NB4 (cell line): ENCODE data around the gene NUDT4.

Experiments
- CTCF ChIP-seq: IDR thresholded peaks from one replicate; pipeline ENCODE4 v1.5.1; 2012; ENCODE audit warnings: low read depth, low read length
- MYC ChIP-seq: IDR thresholded peaks from 2 replicates; pipeline ENCODE4 v1.6.1; 2011; ENCODE audit warnings: low read depth, low read length
- POLR2A ChIP-seq: IDR thresholded peaks from 2 replicates; pipeline ENCODE4 v1.6.1; 2011; ENCODE audit warnings: mild to moderate bottlenecking; ENCODE audit not compliant: insufficient read length; ENCODE audit errors: extremely low read depth
- TF ChIP-seq, protein P1 (sequence below): IDR thresholded peaks from 2 replicates; pipeline ENCODE4 v1.6.1; 2011; ENCODE audit warnings: low read depth, low read length

- TF ChIP-seq CTCF (no peak), POLR2A (no peak), MYC (no peak)
- TF ChIP-seq, protein P1, sequence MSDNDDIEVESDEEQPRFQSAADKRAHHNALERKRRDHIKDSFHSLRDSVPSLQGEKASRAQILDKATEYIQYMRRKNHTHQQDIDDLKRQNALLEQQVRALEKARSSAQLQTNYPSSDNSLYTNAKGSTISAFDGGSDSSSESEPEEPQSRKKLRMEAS = no peak
Observed at GRCh38 chr12:93449277-93449676, 71.6 kb downstream of the NUDT4 start.
